MCF 10A (cell line): Measurements from ENCODE around the gene RNU6-9. TPM values are rescaled to one million over a fixed set of nuclear protein-coding genes. Genes with fewer than 3 reads are reported as not detected.

ENCODE experiments used
- BruUV-seq: library from RNA; stranded (reverse); fragments of 400-500 nt; replicated peaks from 2 replicates; lab custom pipeline; 2021; lab: Mats Ljungman, UMichigan
- CTCF ChIA-PET: fragments of 300-600 bp; sonication (Branson Sonifier 250); formaldehyde crosslinking; extraction: SDS; loops from one replicate; lab custom pipeline; 2021; ENCODE audit warnings: antibody characterized with exemption, inconsistent platforms; lab: Yijun Ruan, JAX
- POLR2A ChIA-PET: fragments of 300-600, 350-650 bp; sonication (Branson Sonifier 250); formaldehyde crosslinking; extraction: SDS; loops from one replicate; lab custom pipeline; 2020; ENCODE audit warnings: antibody characterized with exemption, inconsistent platforms; lab: Yijun Ruan, JAX
- DNase-seq: peaks from one replicate; pipeline ENCODE4 v3.0.0-alpha.2; 2018; ENCODE audit not compliant: unreplicated experiment
- H3K27ac Mint-ChIP-seq: one replicate; pipeline ENCODE4 v1.8.0; 2022; ENCODE audit warnings: mild to moderate bottlenecking, low read depth, mixed read lengths; ENCODE audit not compliant: unreplicated experiment
- H3K27me3 Mint-ChIP-seq: one replicate; pipeline ENCODE4 v1.8.0; 2022; ENCODE audit warnings: mixed read lengths; ENCODE audit not compliant: insufficient read depth, unreplicated experiment
- H3K36me3 Mint-ChIP-seq: one replicate; pipeline ENCODE4 v1.8.0; 2022; ENCODE audit warnings: mild to moderate bottlenecking, moderate library complexity, mixed read lengths; ENCODE audit not compliant: insufficient read depth, unreplicated experiment
- H3K4me1 Mint-ChIP-seq: one replicate; pipeline ENCODE4 v1.8.0; 2022; ENCODE audit warnings: mixed read lengths; ENCODE audit not compliant: insufficient read depth, unreplicated experiment
- H3K4me3 Mint-ChIP-seq: one replicate; pipeline ENCODE4 v1.8.0; 2022; ENCODE audit warnings: mild to moderate bottlenecking, moderate library complexity, mixed read lengths; ENCODE audit not compliant: unreplicated experiment
- H3K9me3 Mint-ChIP-seq: one replicate; pipeline ENCODE4 v1.8.0; 2022; ENCODE audit warnings: mixed read lengths; ENCODE audit not compliant: unreplicated experiment
- CTCF ChIP-seq: fragments of 200-600 bp; IDR thresholded peaks from one replicate; pipeline ENCODE4 v1.8.0; 2022; ENCODE audit warnings: antibody characterized with exemption, mild to moderate bottlenecking; ENCODE audit not compliant: unreplicated experiment
- intact Hi-C: fragments of 100-400 bp; cut with micrococcal nuclease; formaldehyde crosslinking; loops from 2 replicates; pipeline ENCODE4 v1.14.1; 2022
- total RNA-seq: library from RNA; stranded (reverse); gene quantifications from 2 replicates; pipeline ENCODE4 v1.2.3, GENCODE V29; 2022

RNU6-9 gene
- total RNA-seq, 1 experiment from 2014 or later: not detected

- Mint-ChIP-seq H3K27me3 (no peaks in the 10 kb centered on the region), H3K4me3 (no peak overlapping the region), H3K36me3 (peaks cover 33% of the 10 kb centered on the region), H3K4me1 (peaks cover 7% of the 10 kb centered on the region), H3K9me3 (no peaks in the 10 kb centered on the region), H3K27ac (no peak overlapping the region)
- BruUV-seq: no TSS peak
- no peak for TF ChIP-seq CTCF
- intact Hi-C loops: no loop called here
- no peak for DNase-seq
- CTCF ChIA-PET: interaction anchor here (0.6 kb wide), 1 partner anchor 90 kb away, joined by 3 read pairs; no protein-coding TSS in a partner anchor
- POLR2A ChIA-PET: interaction anchor here (0.6 kb wide), 1 partner anchor 18 kb away, joined by 3 read pairs; no protein-coding TSS in a partner anchor
Measured at GRCh38 chr19:896999-897398, 3.7 kb downstream of the RNU6-9 start.

GRCh38 chr19:897442-898039, 4.3 kb downstream of the RNU6-9 start:
- TF ChIP-seq CTCF: peak; percentile 27

DNA sequence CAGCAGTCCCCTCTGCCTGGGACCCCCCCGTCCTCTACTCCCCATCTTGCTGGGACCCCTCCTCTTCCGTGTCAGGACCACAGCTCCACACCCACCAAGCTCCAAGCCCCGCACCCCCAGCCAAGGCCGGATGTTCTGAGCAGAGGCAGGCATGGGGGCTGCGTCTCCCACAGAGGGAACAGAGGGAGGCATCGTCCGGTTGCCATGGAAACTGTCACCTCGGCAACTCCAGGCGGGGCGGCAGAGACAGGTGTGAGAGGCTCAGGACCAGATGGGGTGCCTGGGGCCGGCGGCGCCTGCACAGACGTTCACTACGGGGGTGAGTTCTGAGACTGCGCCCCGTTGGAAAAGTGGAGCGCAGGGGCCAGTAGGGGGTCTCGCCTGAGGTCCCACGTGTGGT, 5.4 kb downstream of the RNU6-9 start:
- H3K36me3 Mint-ChIP-seq: peaks cover 25% of the 10 kb centered on the region
- no peak overlapping the region for H3K27ac Mint-ChIP-seq
- H3K9me3 Mint-ChIP-seq: no peaks in the 10 kb centered on the region
- no peak for DNase-seq
- POLR2A ChIA-PET: no interaction called here
- H3K4me3 Mint-ChIP-seq: no peak overlapping the region
- intact Hi-C loops: no loop called here
- TF ChIP-seq CTCF: no peak
- CTCF ChIA-PET: interaction anchor here (0.6 kb wide), 1 partner anchor 17 kb away, joined by 6 read pairs; no protein-coding TSS in a partner anchor
- no peaks in the 10 kb centered on the region for H3K4me1 Mint-ChIP-seq
- BruUV-seq: no TSS peak
- H3K27me3 Mint-ChIP-seq: no peaks in the 10 kb centered on the region

More at GRCh38 chr19:897442-898039, 4.3 kb downstream of the RNU6-9 start:
- CTCF ChIA-PET: interaction anchor here (0.6 to 1.1 kb wide), 2 partner anchors 91 to 128 kb away, joined by 3 read pairs; no protein-coding TSS in a partner anchor
- Mint-ChIP-seq H3K36me3 (peaks cover 33% of the 10 kb centered on the region), H3K4me1 (peaks cover 7% of the 10 kb centered on the region), H3K4me3 (no peak overlapping the region), H3K27me3 (no peaks in the 10 kb centered on the region), H3K9me3 (no peaks in the 10 kb centered on the region), H3K27ac (no peak overlapping the region)
- POLR2A ChIA-PET: interaction anchor here (0.6 kb wide), 1 partner anchor 18 kb away, joined by 3 read pairs; no protein-coding TSS in a partner anchor
- no TSS peak for BruUV-seq
- DNase-seq: no peak
- intact Hi-C loops: no loop called here

- no TSS peak for BruUV-seq
- Mint-ChIP-seq H3K36me3 (peaks cover 25% of the 10 kb centered on the region), H3K27me3 (no peaks in the 10 kb centered on the region), H3K27ac (no peak overlapping the region), H3K9me3 (no peaks in the 10 kb centered on the region), H3K4me3 (no peak overlapping the region), H3K4me1 (no peaks in the 10 kb centered on the region)
- ChIA-PET POLR2A (no interaction called here), CTCF (interaction anchor here (0.5 kb wide), 1 partner anchor 90 kb away, joined by 3 read pairs; no protein-coding TSS in a partner anchor)
- DNase-seq: no peak
- TF ChIP-seq CTCF: no peak
- intact Hi-C loops: no loop called here
Measured at GRCh38 chr19:899336-900042, 6.2 kb downstream of the RNU6-9 start.
